GM12878 (cell line): ENCODE results near the gene BRWD1. TPM values are rescaled to one million over a fixed set of nuclear protein-coding genes. Genes with fewer than 3 reads are reported as not detected.

ENCODE experiments used
- ATAC-seq: fragments of 200-7000 bp; cut with Tn5 transposase; 3 replicates; pipeline ENCODE4 v1.9.1; 2020; ENCODE audit warnings: mild to moderate bottlenecking, moderate library complexity
- BruUV-seq: library from RNA; stranded (reverse); fragments of 400-500 nt; replicated peaks from 2 replicates; lab custom pipeline; 2021; lab: Mats Ljungman, UMichigan
- CTCF ChIA-PET: fragments of 300-600 bp; sonication (Branson Sonifier 250); formaldehyde crosslinking; extraction: SDS; loops from one replicate; lab custom pipeline; 2021; ENCODE audit warnings: inconsistent platforms; lab: Yijun Ruan, JAX
- POLR2A ChIA-PET: fragments of 350-600 bp; formaldehyde crosslinking; extraction: SDS; loops from one replicate; lab custom pipeline; 2021; ENCODE audit warnings: inconsistent platforms; lab: Charles Lee
- RAD21 ChIA-PET: fragments of 300-600 bp; sonication (Branson Sonifier 250); formaldehyde crosslinking; loops from one replicate; lab custom pipeline; 2023; ENCODE audit warnings: antibody characterized with exemption; ENCODE audit not compliant: unreplicated experiment; lab: Charles Lee
- SMC1A ChIA-PET: fragments of 300-600 bp; sonication (Branson Sonifier 250); formaldehyde crosslinking; loops from one replicate; lab custom pipeline; 2023; ENCODE audit not compliant: unreplicated experiment, uncharacterized antibody; lab: Charles Lee
- DNase-seq: peaks from one replicate; pipeline ENCODE4 v3.0.0-alpha.2; 2011; ENCODE audit warnings: low read depth, low spot score
- FAIRE-seq: peaks from 3 replicates; lab custom pipeline; 2011; peaks lifted over from hg19 to GRCh38; lab: Jason Lieb, UNC
- H2AFZ ChIP-seq: 2 replicates; pipeline ENCODE4 v1.6.0; 2011; ENCODE audit warnings: low read depth, low read length, control low read depth; ENCODE audit not compliant: control insufficient read depth
- H3K27ac ChIP-seq: 2 replicates; pipeline ENCODE4 v1.5.1; 2011; ENCODE audit warnings: control low read depth; ENCODE audit not compliant: control insufficient read depth, insufficient read depth
- H3K27me3 ChIP-seq, 2 experiments: replicated peaks in 1 of 2; 2 replicates each; pipeline versions ENCODE4 v1.6.0 to v1.6.1; 2011; ENCODE audit warnings: low read length in 1 of 2; ENCODE audit not compliant: control insufficient read depth in 2 of 2, insufficient read depth in 2 of 2
- H3K36me3 ChIP-seq, 2 experiments: 2 replicates each; pipeline ENCODE4 v1.5.1; 2011; ENCODE audit warnings: low read length in 1 of 2; ENCODE audit not compliant: control insufficient read depth in 2 of 2, insufficient read depth in 2 of 2
- H3K4me1 ChIP-seq: 2 replicates; pipeline ENCODE4 v1.6.1; 2011; ENCODE audit warnings: mild to moderate bottlenecking, low read length, moderate library complexity, mixed read lengths; ENCODE audit not compliant: control insufficient read depth, insufficient read depth
- H3K4me2 ChIP-seq: 2 replicates; pipeline ENCODE4 v1.6.0; 2011; ENCODE audit warnings: control low read depth; ENCODE audit not compliant: control insufficient read depth, insufficient read depth
- H3K4me3 ChIP-seq: fragments of 200-600 bp; sonication (generic); 2 replicates; pipeline ENCODE4 v1.5.1; 2016
- H3K79me2 ChIP-seq: 2 replicates; pipeline ENCODE4 v1.6.0; 2011; ENCODE audit warnings: low read length; ENCODE audit not compliant: control insufficient read depth, insufficient read depth
- H3K9ac ChIP-seq: 2 replicates; pipeline ENCODE4 v1.8.0; 2011; ENCODE audit warnings: low read length, control low read depth, mixed read lengths; ENCODE audit not compliant: control insufficient read depth, insufficient read depth
- H3K9me3 ChIP-seq: replicated peaks from 3 replicates; pipeline ENCODE4 v1.5.1; 2011; ENCODE audit warnings: mild to moderate bottlenecking, low read length; ENCODE audit not compliant: control insufficient read depth, insufficient read depth
- H4K20me1 ChIP-seq: 2 replicates; pipeline ENCODE4 v1.6.0; 2011; ENCODE audit not compliant: control insufficient read depth, insufficient read depth
- ATF2 ChIP-seq: IDR thresholded peaks from 2 replicates; pipeline ENCODE4 v1.6.1; 2012; ENCODE audit warnings: low read length, inconsistent platforms
- CBX5 ChIP-seq: sonication (generic); IDR thresholded peaks from 2 replicates; pipeline ENCODE4 v1.6.1; 2016; ENCODE audit warnings: low read depth, moderate library complexity, mild to moderate bottlenecking, inconsistent platforms
- EGR1 ChIP-seq, 2 experiments: IDR thresholded peaks; 1 replicate in 1 of 2; 2 replicates in 1 of 2; pipeline ENCODE4 v1.6.1; 2011 to 2012; ENCODE audit warnings: low read depth in 2 of 2, low read length in 2 of 2, borderline replicate concordance in 1 of 2, mild to moderate bottlenecking in 1 of 2, moderate library complexity in 1 of 2
- ELK1 ChIP-seq: IDR thresholded peaks from 2 replicates; pipeline ENCODE4 v1.6.1; 2012; ENCODE audit warnings: low read depth, low read length, improper control_type of control experiment
- IRF3 ChIP-seq: fragments of 450-650 bp; IDR thresholded peaks from 2 replicates; pipeline ENCODE4 v1.6.1; 2014; ENCODE audit warnings: mild to moderate bottlenecking
- JUND ChIP-seq: IDR thresholded peaks from 2 replicates; pipeline ENCODE4 v1.6.1; 2012; ENCODE audit warnings: low read depth, mild to moderate bottlenecking, low read length, improper control_type of control experiment, moderate library complexity
- KAT2A ChIP-seq: conservative IDR thresholded peaks from 2 replicates; pipeline ENCODE4 v1.6.1; 2011; ENCODE audit warnings: low read depth, low read length; ENCODE audit not compliant: control insufficient read depth
- KDM1A ChIP-seq: fragments of 200-600 bp; sonication (generic); IDR thresholded peaks from 2 replicates; pipeline ENCODE4 v1.6.1; 2016; ENCODE audit warnings: borderline replicate concordance
- NFXL1 ChIP-seq: fragments of 450-650 bp; IDR thresholded peaks from 2 replicates; pipeline ENCODE4 v1.6.1; 2017; ENCODE audit warnings: antibody characterized with exemption, mild to moderate bottlenecking, borderline replicate concordance
- NR2F1 ChIP-seq: fragments of 450-650 bp; conservative IDR thresholded peaks from 2 replicates; pipeline ENCODE4 v1.6.1; 2017; ENCODE audit warnings: mild to moderate bottlenecking
- NRF1 ChIP-seq: conservative IDR thresholded peaks from 2 replicates; pipeline ENCODE4 v1.6.1; 2011; ENCODE audit warnings: mild to moderate bottlenecking, low read depth, low read length, improper control_type of control experiment
- PAX8 ChIP-seq: fragments of 450-650 bp; IDR thresholded peaks from 2 replicates; pipeline ENCODE4 v1.6.1; 2017; ENCODE audit warnings: mild to moderate bottlenecking, moderate library complexity
- POLR2A ChIP-seq: IDR thresholded peaks from 2 replicates; pipeline ENCODE4 v1.6.1; 2011; ENCODE audit warnings: low read depth, mild to moderate bottlenecking, low read length
- SREBF1 ChIP-seq: IDR thresholded peaks from 2 replicates; pipeline ENCODE4 v1.6.1; 2012; ENCODE audit warnings: mild to moderate bottlenecking, low read length
- TCF12 ChIP-seq: IDR thresholded peaks from 2 replicates; pipeline ENCODE4 v1.6.1; 2011; ENCODE audit warnings: low read depth, mild to moderate bottlenecking, low read length
- YY1 ChIP-seq: IDR thresholded peaks from 2 replicates; pipeline ENCODE4 v1.6.1; 2011; ENCODE audit warnings: low read depth, mild to moderate bottlenecking, low read length
- ZBED1 ChIP-seq: IDR thresholded peaks from 2 replicates; pipeline ENCODE4 v1.6.1; 2016; ENCODE audit warnings: borderline replicate concordance
- ZBTB4 ChIP-seq: fragments of 450-650 bp; formaldehyde crosslinking; IDR thresholded peaks from 2 replicates; pipeline ENCODE4 v1.4.0; 2022; ENCODE audit warnings: mild to moderate bottlenecking, moderate library complexity
- ZZZ3 ChIP-seq: IDR thresholded peaks from 2 replicates; pipeline ENCODE4 v1.6.1; 2011; ENCODE audit warnings: low read depth; ENCODE audit not compliant: control insufficient read depth, insufficient read length
- WGBS: methylation state at CpG from one replicate; pipeline ENCODE4 v1.1.6; 2016; ENCODE audit warnings: low lambda C conversion rate; ENCODE audit not compliant: insufficient replicate concordance, insufficient coverage; ENCODE audit errors: missing lambda C conversion rate; 5-methylcytosine and 5-hydroxymethylcytosine counted together
- in situ Hi-C: fragments of 300-500 bp; cut with MboI; formaldehyde crosslinking; loops from 9 replicates; pipeline ENCODE4 v1.14.3; 2018; ENCODE audit warnings: mixed read lengths
- intact Hi-C: fragments of 100-400 bp; cut with micrococcal nuclease; formaldehyde crosslinking; loops from one replicate; pipeline ENCODE4 v1.14.2; 2022; ENCODE audit not compliant: unreplicated experiment
- polyA plus RNA-seq, 11 experiments: library from polyadenylated mRNA; depleted of rRNA in 4 of 11; unstranded in 6 of 11; stranded (reverse) in 5 of 11; fragments of >200 nt; fragmentation: Nextera tagmentation in 4 of 11; fragmentation: Illumina TruSeq in 1 of 11; extraction: Ambion mirVana in 4 of 11; extraction: Trizol in 1 of 11; gene quantifications; 1 replicate in 1 of 11; 2 replicates in 10 of 11; pipeline versions ENCODE4 v1.2.1 to v1.2.3, GENCODE V29; 2011 to 2016; ENCODE audit warnings: inconsistent platforms in 2 of 11, missing spikeins in 2 of 11, low read depth in 1 of 11
- total RNA-seq, 4 experiments: library from RNA; depleted of rRNA in 3 of 4; stranded (reverse); fragments of >200 nt in 3 of 4; fragmentation: Illumina TruSeq in 1 of 4; extraction: Trizol in 1 of 4; gene quantifications; 2 replicates each; pipeline versions ENCODE4 v1.2.1 to v1.2.3, GENCODE V29; 2013 to 2021

BRWD1 gene
- total and polyA plus RNA-seq, 10 of the 15 experiments (the other 5 are each of a cell fraction or from before 2014, with no cell fraction given), result 3.1 to 19.0 (median 13.5) TPM

GRCh38 chr21:39345440-39345839, 32.0 kb upstream of the BRWD1 start:
- Histone ChIP-seq H3K79me2 (peaks cover 36% of the 10 kb centered on the region), H3K9ac (no peak overlapping the region), H3K4me3 (peak overlapping the region; percentile 91), H4K20me1 (no peaks in the 10 kb centered on the region), H3K27ac (no peak overlapping the region), H3K9me3 (no peaks in the 10 kb centered on the region), H3K36me3 (peaks cover 0 to 31% of the 10 kb centered on the region in 2 experiments; a peak in 3 of 4 replicates), H3K27me3 (no peaks in the 10 kb centered on the region), H3K4me1 (0 out of 2 replicates have a peak, but pooled peaks cover 3% of the 10 kb centered on the region), H2AFZ (no peak overlapping the region), H3K4me2 (peak overlapping the region; percentile 40; the same call in 1 of the 2 replicates)
- SMC1A ChIA-PET, result interaction anchor here (1.1 kb wide), 1 partner anchor 34 kb away, joined by 3 read pairs; no protein-coding TSS in a partner anchor
- ATAC-seq (no peak), FAIRE-seq (no peak), DNase-seq (no peak)
- no TSS peak for BruUV-seq
- intact Hi-C loops, result no loop called here
- POLR2A ChIA-PET, result interaction anchor here (1.7 kb wide), 1 partner anchor 29 kb away, joined by 6 read pairs; no protein-coding TSS in a partner anchor
- RAD21 ChIA-PET, result interaction anchor here (2.0 kb wide), 1 partner anchor 35 kb away, joined by 8 read pairs; a partner anchor contains a TSS
- TF ChIP-seq KAT2A (no peak), KDM1A (no peak), NRF1 (no peak), CBX5 (no peak), NFXL1 (no peak), PAX8 (no peak), POLR2A (no peak), ZZZ3 (no peak), NR2F1 (no peak), SREBF1 (no peak), ATF2 (no peak), ZBED1 (no peak), TCF12 (no peak), IRF3 (no peak), EGR1 (IDR thresholded peaks at IDR 0.05; ENCODE audit: borderline replicate concordance in 1 of 2, low read depth in 2 of 2, low read length in 2 of 2) (no peak), ELK1 (no peak), ZBTB4 (CRISPR knock-in tag) (no peak), JUND (no peak), YY1 (no peak)
- CTCF ChIA-PET, result interaction anchor here (0.6 to 3.8 kb wide), 4 partner anchors 42 to 799 kb away, joined by 3 to 24 read pairs (median 3); no protein-coding TSS in a partner anchor
- in situ Hi-C loops, result no loop called here
- 99% methylated on average over 6 of the region's 6 CpGs for WGBS
